Neural cell (in vitro differentiated cells): ENCODE measurements around the gene FOXL3.

Experiments used
- CTCF ChIP-seq: fragments of 450-650 bp; IDR thresholded peaks from 2 replicates; pipeline ENCODE4 v1.5.1; 2014; ENCODE audit warnings: antibody characterized with exemption, mild to moderate bottlenecking, moderate library complexity; ENCODE audit not compliant: poor library complexity, severe bottlenecking
- EP300 ChIP-seq: fragments of 450-650 bp; conservative IDR thresholded peaks from 2 replicates; pipeline ENCODE4 v1.6.1; 2014; ENCODE audit warnings: antibody characterized with exemption, mild to moderate bottlenecking, moderate library complexity; ENCODE audit not compliant: poor library complexity, severe bottlenecking
- EZH2 ChIP-seq: fragments of 200-600, 300-800 bp; shearing (Covaris generic), sonication (generic); IDR thresholded peaks from 2 replicates; pipeline ENCODE4 v1.6.1; 2014; ENCODE audit warnings: antibody characterized with exemption, low read length, borderline replicate concordance, mild to moderate bottlenecking; ENCODE audit not compliant: insufficient read depth, poor library complexity, severe bottlenecking
- POLR2AphosphoS5 ChIP-seq: IDR thresholded peaks from 2 replicates; pipeline ENCODE4 v1.6.1; 2012
- RAD21 ChIP-seq: fragments of 450-650 bp; conservative IDR thresholded peaks from 2 replicates; pipeline ENCODE4 v1.6.1; 2014; ENCODE audit warnings: antibody characterized with exemption, mild to moderate bottlenecking, moderate library complexity
- SMC3 ChIP-seq: fragments of 450-650 bp; conservative IDR thresholded peaks from 2 replicates; pipeline ENCODE4 v1.6.1; 2014; ENCODE audit warnings: antibody characterized with exemption, mild to moderate bottlenecking, moderate library complexity; ENCODE audit not compliant: poor library complexity
- TAF1 ChIP-seq: IDR thresholded peaks from 2 replicates; pipeline ENCODE4 v1.6.1; 2012; ENCODE audit warnings: low read depth

- TF ChIP-seq EP300 (no peak), POLR2AphosphoS5 (no peak), EZH2 (no peak), CTCF (no peak), TAF1 (no peak), RAD21 (no peak), SMC3 (no peak)
Observed at GRCh38 chr7:332020-332517, 42.1 kb downstream of the FOXL3 start.
